Coronary artery (tissue), 2 donors: ENCODE data around the gene ISLR2.

ENCODE experiments used
- DNase-seq: peaks from one replicate; pipeline ENCODE4 v3.0.0-alpha.2; 2017; ENCODE audit warnings: low spot score
- H3K27ac ChIP-seq, 2 donors: fragments of 200-600 bp; sonication (generic); one replicate each; pipeline ENCODE4 v1.5.1; 2016 to 2019
- H3K4me3 ChIP-seq: fragments of 200-600 bp; sonication (generic); 2 replicates; pipeline ENCODE4 v1.5.1; 2016; ENCODE audit warnings: mild to moderate bottlenecking, moderate library complexity
- TF ChIP-seq, protein P1 (sequence below): fragments of 200-600 bp; sonication (generic); IDR thresholded peaks from one replicate; pipeline ENCODE4 v1.5.1; 2019; ENCODE audit warnings: antibody characterized with exemption

The ISLR2 gene

GRCh38 chr15:74124196-74124595, 6.2 kb upstream of the ISLR2 start:
- no peak overlapping the region for H3K4me3 ChIP-seq
- H3K27ac ChIP-seq: no peak overlapping the region
- DNase-seq: no peak
- TF ChIP-seq, protein P1, sequence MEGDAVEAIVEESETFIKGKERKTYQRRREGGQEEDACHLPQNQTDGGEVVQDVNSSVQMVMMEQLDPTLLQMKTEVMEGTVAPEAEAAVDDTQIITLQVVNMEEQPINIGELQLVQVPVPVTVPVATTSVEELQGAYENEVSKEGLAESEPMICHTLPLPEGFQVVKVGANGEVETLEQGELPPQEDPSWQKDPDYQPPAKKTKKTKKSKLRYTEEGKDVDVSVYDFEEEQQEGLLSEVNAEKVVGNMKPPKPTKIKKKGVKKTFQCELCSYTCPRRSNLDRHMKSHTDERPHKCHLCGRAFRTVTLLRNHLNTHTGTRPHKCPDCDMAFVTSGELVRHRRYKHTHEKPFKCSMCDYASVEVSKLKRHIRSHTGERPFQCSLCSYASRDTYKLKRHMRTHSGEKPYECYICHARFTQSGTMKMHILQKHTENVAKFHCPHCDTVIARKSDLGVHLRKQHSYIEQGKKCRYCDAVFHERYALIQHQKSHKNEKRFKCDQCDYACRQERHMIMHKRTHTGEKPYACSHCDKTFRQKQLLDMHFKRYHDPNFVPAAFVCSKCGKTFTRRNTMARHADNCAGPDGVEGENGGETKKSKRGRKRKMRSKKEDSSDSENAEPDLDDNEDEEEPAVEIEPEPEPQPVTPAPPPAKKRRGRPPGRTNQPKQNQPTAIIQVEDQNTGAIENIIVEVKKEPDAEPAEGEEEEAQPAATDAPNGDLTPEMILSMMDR: no peak

GRCh38 chr15:74124759-74125158, 5.6 kb upstream of the ISLR2 start:
- TF ChIP-seq, protein P1: no peak
- no peak for DNase-seq
- Histone ChIP-seq H3K4me3 (no peak overlapping the region), H3K27ac (no peak overlapping the region)

GRCh38 chr15:74127255-74127953, 3.0 kb upstream of the ISLR2 start:
- TF ChIP-seq, protein P1: peak; percentile 97
- no peak overlapping the region for H3K27ac ChIP-seq
- peak; percentile 93 for DNase-seq
- H3K4me3 ChIP-seq: peak overlapping the region; percentile 68

DNA sequence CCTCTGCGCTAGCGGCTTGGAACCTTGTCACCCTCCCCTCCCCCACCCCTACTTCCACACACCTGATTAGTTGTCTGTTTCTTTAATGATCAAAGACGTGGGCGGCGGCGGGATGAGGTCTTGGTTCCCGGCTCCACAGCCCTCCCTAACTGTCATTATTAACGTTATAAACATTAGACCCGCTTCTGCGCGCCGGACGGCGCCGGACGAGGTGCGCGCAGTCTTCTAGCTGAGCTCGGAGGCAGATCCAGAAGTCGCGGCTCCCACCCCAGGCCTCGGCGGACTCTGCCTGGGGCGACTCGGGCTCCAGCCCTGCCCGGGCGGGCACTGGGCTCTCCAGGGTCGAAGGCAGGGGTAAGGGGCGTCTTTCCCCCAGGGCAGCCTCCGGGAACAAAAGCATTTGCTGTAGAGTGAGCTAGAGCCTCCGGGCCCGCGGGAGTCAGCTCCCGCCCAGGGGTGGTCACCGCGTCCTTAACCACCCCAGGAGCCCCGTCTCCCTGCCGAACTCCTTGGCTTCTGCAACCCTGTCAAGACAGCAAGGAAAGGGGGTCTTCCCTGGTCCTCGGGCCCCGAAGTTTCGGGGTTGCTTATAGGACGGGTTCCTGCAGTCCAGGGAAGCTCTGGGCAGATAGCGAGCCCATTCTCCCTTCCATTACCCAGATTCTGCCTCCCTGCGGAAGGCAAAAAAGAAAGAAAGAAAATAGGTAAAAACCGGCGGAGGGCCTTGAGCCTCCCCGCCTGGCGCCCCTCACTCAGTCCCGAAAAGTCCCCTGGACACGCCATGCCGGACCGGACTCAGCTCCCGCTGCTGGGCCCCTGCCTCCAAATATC, 2.2 kb upstream of the ISLR2 start:
- TF ChIP-seq, protein P1: no peak
- Histone ChIP-seq H3K4me3 (peak overlapping the region; percentile 68), H3K27ac (no peak overlapping the region)
- no peak for DNase-seq

DNA sequence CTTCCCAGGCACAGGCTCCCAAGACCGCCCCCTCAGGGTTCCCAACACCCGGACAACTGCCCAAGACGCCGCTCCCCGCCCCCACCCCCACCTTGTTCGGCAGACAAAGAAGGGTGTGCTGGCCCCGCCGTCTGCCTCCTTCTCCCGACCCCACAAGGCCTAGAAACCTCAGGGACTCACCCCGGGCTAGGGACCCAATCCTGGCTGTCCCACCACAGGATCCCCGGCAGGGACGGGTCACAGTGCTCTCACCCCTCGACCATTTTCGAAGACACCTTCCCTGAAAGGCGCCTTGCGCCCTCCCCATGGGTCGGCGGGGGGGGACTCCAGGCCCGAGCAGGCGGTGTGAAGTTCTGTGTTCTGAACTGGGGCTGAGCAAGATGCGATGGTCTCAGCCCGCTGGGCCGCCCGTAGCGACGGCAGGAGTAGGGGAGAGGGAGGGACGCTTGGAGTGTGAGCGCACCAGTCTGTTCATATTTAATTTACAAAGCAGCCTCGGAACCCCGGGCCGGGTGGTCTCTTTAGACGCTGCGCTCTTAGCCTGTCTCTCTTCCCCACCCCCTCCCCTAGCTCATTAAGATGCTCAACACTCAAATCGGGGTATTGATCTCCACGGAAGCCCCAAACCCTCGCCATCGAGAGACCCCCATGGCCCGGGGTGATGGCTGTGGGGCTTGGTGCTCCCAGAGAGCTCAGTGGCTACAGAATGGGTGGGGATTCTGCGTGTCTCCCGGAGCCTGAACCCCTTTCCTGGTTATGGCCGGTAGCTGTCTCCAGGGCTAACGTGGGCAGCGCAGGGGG, 1.4 kb upstream of the ISLR2 start:
- no peak for DNase-seq
- peak overlapping the region; percentile 58 for H3K4me3 ChIP-seq
- TF ChIP-seq, protein P1: no peak
- H3K27ac ChIP-seq: no peak overlapping the region

DNA sequence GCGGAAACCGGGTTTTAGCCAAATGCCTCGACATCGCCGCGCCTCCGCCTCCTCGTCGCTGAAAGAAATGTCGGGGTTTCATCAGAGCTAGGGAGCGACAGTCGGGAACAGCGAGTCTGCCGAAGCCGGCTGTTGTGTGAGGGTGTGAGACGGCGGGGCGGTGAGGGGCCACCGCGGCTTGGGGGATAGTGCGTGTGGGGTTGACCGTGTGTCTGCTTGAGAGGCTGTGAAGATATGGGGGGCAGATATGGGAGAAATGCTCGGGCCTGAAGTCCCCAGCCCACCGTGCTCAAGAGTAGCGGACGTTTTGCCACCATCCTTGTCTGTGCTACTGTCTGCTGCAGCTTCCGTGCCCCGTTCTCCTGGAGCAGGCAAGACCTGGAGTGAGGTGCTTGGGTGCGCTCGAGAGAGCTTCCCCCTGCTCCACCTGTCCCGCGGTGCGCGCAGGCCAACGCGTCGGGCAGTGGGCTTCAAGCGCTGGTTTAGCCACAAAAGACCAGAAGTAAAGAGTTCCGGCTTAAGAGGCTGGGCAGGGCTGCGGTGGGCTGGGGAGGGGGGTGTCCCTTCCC, 716 bp upstream of the ISLR2 start:
- H3K4me3 ChIP-seq: peak overlapping the region; percentile 58
- no peak for DNase-seq
- TF ChIP-seq, protein P1: no peak
- H3K27ac ChIP-seq: no peak overlapping the region
